HepG2 (cell line): ENCODE measurements around the gene TAF3.

Experiments used
- ESRRA ChIP-seq: sonication (generic); formaldehyde crosslinking; IDR thresholded peaks from 2 replicates; pipeline ENCODE4 v1.5.1; 2020; ENCODE audit warnings: mild to moderate bottlenecking, low read depth, missing genetic modification reagents
- MTF1 ChIP-seq: sonication (generic); formaldehyde crosslinking; IDR thresholded peaks from 2 replicates; pipeline ENCODE4 v1.5.0; 2020; ENCODE audit warnings: missing genetic modification reagents
- POLR2AphosphoS5 ChIP-seq: IDR thresholded peaks from 2 replicates; pipeline ENCODE4 v1.6.1; 2012; ENCODE audit warnings: low read depth, low read length
- ZBTB43 ChIP-seq: sonication (generic); formaldehyde crosslinking; conservative IDR thresholded peaks from 2 replicates; pipeline ENCODE4 v1.4.0; 2020; ENCODE audit warnings: missing genetic modification reagents
- ZNF263 ChIP-seq: sonication (generic); formaldehyde crosslinking; IDR thresholded peaks from 2 replicates; pipeline ENCODE4 v1.4.0; 2020; ENCODE audit warnings: missing genetic modification reagents

GRCh38 chr10:7986851-7987250 is 168.5 kb downstream of the TAF3 start:
- TF ChIP-seq ZNF263 (CRISPR knock-in tag) (no peak), MTF1 (CRISPR knock-in tag) (no peak), POLR2AphosphoS5 (no peak), ZBTB43 (no peak), ESRRA (CRISPR knock-in tag) (no peak)
